Astrocyte (in vitro differentiated cells and primary cell): ENCODE measurements around the gene CUL7. TPM values are rescaled to one million over a fixed set of nuclear protein-coding genes. Genes with fewer than 3 reads are reported as not detected.

Source experiments
- DNase-seq: peaks from one replicate; pipeline ENCODE4 v3.0.0-alpha.2; 2010; ENCODE audit warnings: low read depth
- FAIRE-seq: peaks from 2 replicates; lab custom pipeline; 2011; peaks lifted over from hg19 to GRCh38; lab: Jason Lieb, UNC
- H2AFZ ChIP-seq: 2 replicates; pipeline ENCODE4 v1.6.0; 2012; ENCODE audit warnings: low read depth, low read length, inconsistent platforms
- H3K27ac ChIP-seq: 2 replicates; pipeline ENCODE4 v1.5.1; 2011; ENCODE audit warnings: low read depth, low read length, inconsistent platforms
- H3K27me3 ChIP-seq: 2 replicates; pipeline ENCODE4 v1.6.0; 2011; ENCODE audit warnings: low read length, inconsistent platforms; ENCODE audit not compliant: insufficient read depth
- H3K36me3 ChIP-seq: 2 replicates; pipeline ENCODE4 v1.5.1; 2011; ENCODE audit warnings: low read length, inconsistent platforms; ENCODE audit not compliant: insufficient read depth
- H3K4me1 ChIP-seq: 2 replicates; pipeline ENCODE4 v1.5.1; 2011; ENCODE audit warnings: low read length, inconsistent platforms; ENCODE audit not compliant: insufficient read depth
- H3K4me2 ChIP-seq: 2 replicates; pipeline ENCODE4 v1.6.0; 2012; ENCODE audit warnings: low read length, inconsistent platforms
- H3K4me3 ChIP-seq: 2 replicates; pipeline ENCODE4 v1.5.1; 2011; ENCODE audit warnings: low read depth, mild to moderate bottlenecking, low read length, inconsistent platforms; ENCODE audit not compliant: insufficient read depth
- H3K79me2 ChIP-seq: 2 replicates; pipeline ENCODE4 v1.6.0; 2012; ENCODE audit warnings: mild to moderate bottlenecking, low read length, inconsistent platforms; ENCODE audit not compliant: insufficient read depth
- H3K9ac ChIP-seq: 2 replicates; pipeline ENCODE4 v1.6.0; 2012; ENCODE audit warnings: mild to moderate bottlenecking, low read length, inconsistent platforms
- H3K9me3 ChIP-seq: 2 replicates; pipeline ENCODE4 v1.5.1; 2012; ENCODE audit warnings: low read depth, mild to moderate bottlenecking, low read length, inconsistent platforms; ENCODE audit not compliant: insufficient read depth
- H4K20me1 ChIP-seq: 2 replicates; pipeline ENCODE4 v1.6.0; 2012; ENCODE audit warnings: low read length, inconsistent platforms; ENCODE audit not compliant: insufficient read depth
- H3K27ac Mint-ChIP-seq: one replicate; pipeline ENCODE4 v1.8.0; 2021; ENCODE audit warnings: mild to moderate bottlenecking, mixed read lengths; ENCODE audit not compliant: unreplicated experiment
- H3K27me3 Mint-ChIP-seq: one replicate; pipeline ENCODE4 v1.8.0; 2021; ENCODE audit warnings: low read depth, mixed read lengths; ENCODE audit not compliant: unreplicated experiment
- H3K36me3 Mint-ChIP-seq: one replicate; pipeline ENCODE4 v1.8.0; 2021; ENCODE audit warnings: low read depth, mixed read lengths; ENCODE audit not compliant: unreplicated experiment
- H3K4me1 Mint-ChIP-seq: one replicate; pipeline ENCODE4 v1.8.0; 2021; ENCODE audit warnings: low read depth, mixed read lengths; ENCODE audit not compliant: unreplicated experiment
- H3K4me3 Mint-ChIP-seq: one replicate; pipeline ENCODE4 v1.8.0; 2021; ENCODE audit warnings: mild to moderate bottlenecking, moderate library complexity, mixed read lengths; ENCODE audit not compliant: unreplicated experiment
- H3K9me3 Mint-ChIP-seq: one replicate; pipeline ENCODE4 v1.8.0; 2021; ENCODE audit warnings: mild to moderate bottlenecking, mixed read lengths; ENCODE audit not compliant: unreplicated experiment
- CTCF ChIP-seq: IDR thresholded peaks from 2 replicates; pipeline ENCODE4 v1.5.1; 2011; ENCODE audit warnings: low read depth, mild to moderate bottlenecking, inconsistent platforms, low read length, moderate library complexity; ENCODE audit not compliant: insufficient read depth
- EZH2 ChIP-seq: IDR thresholded peaks from 2 replicates; pipeline ENCODE4 v1.6.1; 2012; ENCODE audit warnings: mild to moderate bottlenecking, low read length, inconsistent platforms; ENCODE audit not compliant: insufficient read depth
- total RNA-seq: library from RNA; stranded (reverse); gene quantifications from 2 replicates; pipeline ENCODE4 v1.2.1, GENCODE V29; 2021

CUL7 gene
- total RNA-seq, 1 donor from 2014 or later, result 21.2 TPM

- no peaks in the 10 kb centered on the region for H3K27me3 Mint-ChIP-seq
- H3K4me3 Mint-ChIP-seq, result peak overlapping the region; percentile 92
- no peaks in the 10 kb centered on the region for H3K9me3 Mint-ChIP-seq
- Histone ChIP-seq H3K27me3 (no peaks in the 10 kb centered on the region), H3K4me2 (peak overlapping the region; percentile 97), H3K27ac (peak overlapping the region; percentile 91), H3K36me3 (no peaks in the 10 kb centered on the region), H3K4me1 (peaks cover 35% of the 10 kb centered on the region), H4K20me1 (peaks cover 56% of the 10 kb centered on the region), H2AFZ (no peak overlapping the region), H3K4me3 (peak overlapping the region; percentile 98), H3K9ac (peak overlapping the region; percentile 99), H3K9me3 (no peaks in the 10 kb centered on the region), H3K79me2 (peaks cover 74% of the 10 kb centered on the region)
- peak overlapping the region; percentile 48 for H3K27ac Mint-ChIP-seq
- DNase-seq (peak; percentile 84), FAIRE-seq (no peak)
- peaks cover 9% of the 10 kb centered on the region for H3K36me3 Mint-ChIP-seq
- peaks cover 32% of the 10 kb centered on the region for H3K4me1 Mint-ChIP-seq
- TF ChIP-seq CTCF (no peak), EZH2 (no peak)
Observed at GRCh38 chr6:43078691-43079090, 25.0 kb upstream of the CUL7 start.

GRCh38 chr6:43077981-43078511 lies 24.4 kb upstream of the CUL7 start:
- peaks cover 27% of the 10 kb centered on the region for H3K4me1 Mint-ChIP-seq
- H2AFZ ChIP-seq, result no peak overlapping the region
- H3K4me1 ChIP-seq, result peaks cover 35% of the 10 kb centered on the region
- no peaks in the 10 kb centered on the region for H3K27me3 ChIP-seq
- DNase-seq, result peak; percentile 52
- H3K4me3 ChIP-seq, result peak overlapping the region; percentile 98
- peaks cover 9% of the 10 kb centered on the region for H3K36me3 Mint-ChIP-seq
- peak overlapping the region; percentile 48 for H3K27ac Mint-ChIP-seq
- no peak for FAIRE-seq
- TF ChIP-seq CTCF (no peak), EZH2 (no peak)
- peaks cover 68% of the 10 kb centered on the region for H3K79me2 ChIP-seq
- peaks cover 49% of the 10 kb centered on the region for H4K20me1 ChIP-seq
- H3K9me3 ChIP-seq, result no peaks in the 10 kb centered on the region
- H3K4me3 Mint-ChIP-seq, result peak overlapping the region; percentile 92
- H3K4me2 ChIP-seq, result peak overlapping the region; percentile 97
- peak overlapping the region; percentile 99 for H3K9ac ChIP-seq
- no peaks in the 10 kb centered on the region for H3K9me3 Mint-ChIP-seq
- no peaks in the 10 kb centered on the region for H3K27me3 Mint-ChIP-seq
- peak overlapping the region; percentile 91 for H3K27ac ChIP-seq
- H3K36me3 ChIP-seq, result no peaks in the 10 kb centered on the region

- H3K9ac ChIP-seq, result peak overlapping the region; percentile 99
- peak overlapping the region; percentile 91 for H3K27ac ChIP-seq
- H3K79me2 ChIP-seq, result peaks cover 61% of the 10 kb centered on the region
- H3K4me1 Mint-ChIP-seq, result peaks cover 26% of the 10 kb centered on the region
- H3K4me3 ChIP-seq, result peak overlapping the region; percentile 98
- peak overlapping the region; percentile 64 for H2AFZ ChIP-seq
- no peak for TF ChIP-seq EZH2
- no peak for TF ChIP-seq CTCF
- H3K9me3 Mint-ChIP-seq, result no peaks in the 10 kb centered on the region
- no peaks in the 10 kb centered on the region for H3K27me3 Mint-ChIP-seq
- peaks cover 9% of the 10 kb centered on the region for H3K36me3 Mint-ChIP-seq
- H4K20me1 ChIP-seq, result peaks cover 42% of the 10 kb centered on the region
- DNase-seq (no peak), FAIRE-seq (no peak)
- peak overlapping the region; percentile 48 for H3K27ac Mint-ChIP-seq
- peaks cover 35% of the 10 kb centered on the region for H3K4me1 ChIP-seq
- H3K9me3 ChIP-seq, result no peaks in the 10 kb centered on the region
- H3K27me3 ChIP-seq, result no peaks in the 10 kb centered on the region
- H3K36me3 ChIP-seq, result no peaks in the 10 kb centered on the region
- H3K4me3 Mint-ChIP-seq, result peak overlapping the region; percentile 92
- H3K4me2 ChIP-seq, result peak overlapping the region; percentile 97
Observed at GRCh38 chr6:43077333-43077809, 23.7 kb upstream of the CUL7 start.
